H1 (cell line): ENCODE results near the gene STAT4. TPM values are rescaled to one million over a fixed set of nuclear protein-coding genes. Genes with fewer than 3 reads are reported as not detected.
A peak's percentile ranks its signal among the peaks of the same experiment; 100 is the strongest.

Experiments used
- CBX5 ChIP-seq: fragments of 300-800, 300-1000 bp; sonication (generic); IDR thresholded peaks from 2 replicates; pipeline ENCODE4 v1.7.1; 2016; ENCODE audit warnings: antibody characterized with exemption, low read length, low read depth
- CTBP2 ChIP-seq: IDR thresholded peaks from 2 replicates; pipeline ENCODE4 v1.7.0; 2011; ENCODE audit warnings: borderline replicate concordance, mild to moderate bottlenecking, moderate library complexity, mixed read lengths, low read length; ENCODE audit not compliant: insufficient read depth, insufficient read length
- JUND ChIP-seq: IDR thresholded peaks from 2 replicates; pipeline ENCODE4 v1.6.1; 2011; ENCODE audit warnings: mild to moderate bottlenecking, improper control_type of control experiment, low read length
- RXRA ChIP-seq: IDR thresholded peaks from 2 replicates; pipeline ENCODE4 v1.6.1; 2011; ENCODE audit warnings: low read depth, mild to moderate bottlenecking, low read length, moderate library complexity; ENCODE audit not compliant: insufficient read depth
- SIRT6 ChIP-seq: IDR thresholded peaks from one replicate; pipeline ENCODE4 v1.7.1; 2012; ENCODE audit warnings: low read length, inconsistent platforms
- SP1 ChIP-seq: IDR thresholded peaks from 2 replicates; pipeline ENCODE4 v1.6.1; 2011; ENCODE audit warnings: low read depth, low read length
- polyA plus RNA-seq, 7 experiments: library from polyadenylated mRNA; depleted of rRNA in 3 of 7; stranded (reverse) in 5 of 7; unstranded in 2 of 7; fragments of >200 nt in 5 of 7; fragments of 200-250 nt in 2 of 7; gene quantifications; 1 replicate in 5 of 7; 2 replicates in 1 of 7; 4 replicates in 1 of 7; pipeline versions ENCODE4 v1.2.1 to v1.2.3, GENCODE V29; 2011 to 2013; ENCODE audit warnings: missing spikeins in 2 of 7, mixed read lengths in 2 of 7
- total RNA-seq: library from RNA; stranded (reverse); fragmentation: NEBNext Ultra II Directional; extraction: Animal tissue kit (Norgen Biotek cat#: 25700); gene quantifications from 2 replicates; pipeline ENCODE4 v1.2.1, GENCODE V29; 2021
- TF ChIP-seq, protein P1 (sequence below): fragments of 300-600 bp; sonication (generic); IDR thresholded peaks from 2 replicates; pipeline ENCODE4 v1.7.1; 2012; ENCODE audit warnings: low read length, moderate library complexity, mild to moderate bottlenecking, inconsistent platforms; ENCODE audit not compliant: insufficient replicate concordance
- TF ChIP-seq, protein P2 (sequence below): IDR thresholded peaks from 2 replicates; pipeline ENCODE4 v1.6.1; 2011; ENCODE audit warnings: low read depth, mild to moderate bottlenecking, low read length; ENCODE audit not compliant: insufficient read depth
- TF ChIP-seq, protein P3 (sequence below): IDR thresholded peaks from 2 replicates; pipeline ENCODE4 v1.6.1; 2012; ENCODE audit warnings: low read length, inconsistent platforms

STAT4 gene
- total and polyA plus RNA-seq, 2 of the 8 experiments (the other 6 are each of a cell fraction or from before 2014, with no cell fraction given), result 0.36 to 0.63 TPM

DNA sequence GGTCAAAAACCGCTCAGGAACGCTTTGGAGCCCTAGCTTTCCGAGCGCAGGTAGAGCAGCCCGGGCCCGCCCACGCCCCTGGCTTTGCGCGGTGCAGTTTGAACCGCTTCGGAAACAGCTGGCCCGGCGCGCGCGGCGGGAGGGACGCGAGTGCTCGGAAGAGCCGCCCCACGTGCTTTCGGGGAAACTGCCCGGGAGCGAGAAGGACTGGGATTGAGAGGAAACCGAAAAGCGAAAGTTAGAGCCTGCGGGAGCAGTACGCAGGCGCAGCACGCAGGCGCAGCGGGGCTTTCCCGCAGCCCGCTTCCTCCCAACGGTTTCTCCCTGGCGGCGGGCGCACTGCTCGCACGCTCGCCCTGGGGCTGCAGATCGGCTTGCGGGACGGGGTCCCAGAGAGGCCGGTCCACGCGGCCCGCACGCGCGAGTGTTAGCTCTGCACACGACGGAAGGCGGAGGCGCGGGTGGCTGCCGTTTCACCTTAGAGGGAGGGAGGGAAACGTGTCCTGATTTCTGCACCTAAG, 130.5 kb downstream of the STAT4 start (continued):
- TF ChIP-seq, protein P1, sequence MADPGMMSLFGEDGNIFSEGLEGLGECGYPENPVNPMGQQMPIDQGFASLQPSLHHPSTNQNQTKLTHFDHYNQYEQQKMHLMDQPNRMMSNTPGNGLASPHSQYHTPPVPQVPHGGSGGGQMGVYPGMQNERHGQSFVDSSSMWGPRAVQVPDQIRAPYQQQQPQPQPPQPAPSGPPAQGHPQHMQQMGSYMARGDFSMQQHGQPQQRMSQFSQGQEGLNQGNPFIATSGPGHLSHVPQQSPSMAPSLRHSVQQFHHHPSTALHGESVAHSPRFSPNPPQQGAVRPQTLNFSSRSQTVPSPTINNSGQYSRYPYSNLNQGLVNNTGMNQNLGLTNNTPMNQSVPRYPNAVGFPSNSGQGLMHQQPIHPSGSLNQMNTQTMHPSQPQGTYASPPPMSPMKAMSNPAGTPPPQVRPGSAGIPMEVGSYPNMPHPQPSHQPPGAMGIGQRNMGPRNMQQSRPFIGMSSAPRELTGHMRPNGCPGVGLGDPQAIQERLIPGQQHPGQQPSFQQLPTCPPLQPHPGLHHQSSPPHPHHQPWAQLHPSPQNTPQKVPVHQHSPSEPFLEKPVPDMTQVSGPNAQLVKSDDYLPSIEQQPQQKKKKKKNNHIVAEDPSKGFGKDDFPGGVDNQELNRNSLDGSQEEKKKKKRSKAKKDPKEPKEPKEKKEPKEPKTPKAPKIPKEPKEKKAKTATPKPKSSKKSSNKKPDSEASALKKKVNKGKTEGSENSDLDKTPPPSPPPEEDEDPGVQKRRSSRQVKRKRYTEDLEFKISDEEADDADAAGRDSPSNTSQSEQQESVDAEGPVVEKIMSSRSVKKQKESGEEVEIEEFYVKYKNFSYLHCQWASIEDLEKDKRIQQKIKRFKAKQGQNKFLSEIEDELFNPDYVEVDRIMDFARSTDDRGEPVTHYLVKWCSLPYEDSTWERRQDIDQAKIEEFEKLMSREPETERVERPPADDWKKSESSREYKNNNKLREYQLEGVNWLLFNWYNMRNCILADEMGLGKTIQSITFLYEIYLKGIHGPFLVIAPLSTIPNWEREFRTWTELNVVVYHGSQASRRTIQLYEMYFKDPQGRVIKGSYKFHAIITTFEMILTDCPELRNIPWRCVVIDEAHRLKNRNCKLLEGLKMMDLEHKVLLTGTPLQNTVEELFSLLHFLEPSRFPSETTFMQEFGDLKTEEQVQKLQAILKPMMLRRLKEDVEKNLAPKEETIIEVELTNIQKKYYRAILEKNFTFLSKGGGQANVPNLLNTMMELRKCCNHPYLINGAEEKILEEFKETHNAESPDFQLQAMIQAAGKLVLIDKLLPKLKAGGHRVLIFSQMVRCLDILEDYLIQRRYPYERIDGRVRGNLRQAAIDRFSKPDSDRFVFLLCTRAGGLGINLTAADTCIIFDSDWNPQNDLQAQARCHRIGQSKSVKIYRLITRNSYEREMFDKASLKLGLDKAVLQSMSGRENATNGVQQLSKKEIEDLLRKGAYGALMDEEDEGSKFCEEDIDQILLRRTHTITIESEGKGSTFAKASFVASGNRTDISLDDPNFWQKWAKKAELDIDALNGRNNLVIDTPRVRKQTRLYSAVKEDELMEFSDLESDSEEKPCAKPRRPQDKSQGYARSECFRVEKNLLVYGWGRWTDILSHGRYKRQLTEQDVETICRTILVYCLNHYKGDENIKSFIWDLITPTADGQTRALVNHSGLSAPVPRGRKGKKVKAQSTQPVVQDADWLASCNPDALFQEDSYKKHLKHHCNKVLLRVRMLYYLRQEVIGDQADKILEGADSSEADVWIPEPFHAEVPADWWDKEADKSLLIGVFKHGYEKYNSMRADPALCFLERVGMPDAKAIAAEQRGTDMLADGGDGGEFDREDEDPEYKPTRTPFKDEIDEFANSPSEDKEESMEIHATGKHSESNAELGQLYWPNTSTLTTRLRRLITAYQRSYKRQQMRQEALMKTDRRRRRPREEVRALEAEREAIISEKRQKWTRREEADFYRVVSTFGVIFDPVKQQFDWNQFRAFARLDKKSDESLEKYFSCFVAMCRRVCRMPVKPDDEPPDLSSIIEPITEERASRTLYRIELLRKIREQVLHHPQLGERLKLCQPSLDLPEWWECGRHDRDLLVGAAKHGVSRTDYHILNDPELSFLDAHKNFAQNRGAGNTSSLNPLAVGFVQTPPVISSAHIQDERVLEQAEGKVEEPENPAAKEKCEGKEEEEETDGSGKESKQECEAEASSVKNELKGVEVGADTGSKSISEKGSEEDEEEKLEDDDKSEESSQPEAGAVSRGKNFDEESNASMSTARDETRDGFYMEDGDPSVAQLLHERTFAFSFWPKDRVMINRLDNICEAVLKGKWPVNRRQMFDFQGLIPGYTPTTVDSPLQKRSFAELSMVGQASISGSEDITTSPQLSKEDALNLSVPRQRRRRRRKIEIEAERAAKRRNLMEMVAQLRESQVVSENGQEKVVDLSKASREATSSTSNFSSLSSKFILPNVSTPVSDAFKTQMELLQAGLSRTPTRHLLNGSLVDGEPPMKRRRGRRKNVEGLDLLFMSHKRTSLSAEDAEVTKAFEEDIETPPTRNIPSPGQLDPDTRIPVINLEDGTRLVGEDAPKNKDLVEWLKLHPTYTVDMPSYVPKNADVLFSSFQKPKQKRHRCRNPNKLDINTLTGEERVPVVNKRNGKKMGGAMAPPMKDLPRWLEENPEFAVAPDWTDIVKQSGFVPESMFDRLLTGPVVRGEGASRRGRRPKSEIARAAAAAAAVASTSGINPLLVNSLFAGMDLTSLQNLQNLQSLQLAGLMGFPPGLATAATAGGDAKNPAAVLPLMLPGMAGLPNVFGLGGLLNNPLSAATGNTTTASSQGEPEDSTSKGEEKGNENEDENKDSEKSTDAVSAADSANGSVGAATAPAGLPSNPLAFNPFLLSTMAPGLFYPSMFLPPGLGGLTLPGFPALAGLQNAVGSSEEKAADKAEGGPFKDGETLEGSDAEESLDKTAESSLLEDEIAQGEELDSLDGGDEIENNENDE, result no peak
- TF ChIP-seq, protein P2, sequence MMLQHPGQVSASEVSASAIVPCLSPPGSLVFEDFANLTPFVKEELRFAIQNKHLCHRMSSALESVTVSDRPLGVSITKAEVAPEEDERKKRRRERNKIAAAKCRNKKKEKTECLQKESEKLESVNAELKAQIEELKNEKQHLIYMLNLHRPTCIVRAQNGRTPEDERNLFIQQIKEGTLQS, result no peak
- no peak for TF ChIP-seq SIRT6
- TF ChIP-seq, protein P3, sequence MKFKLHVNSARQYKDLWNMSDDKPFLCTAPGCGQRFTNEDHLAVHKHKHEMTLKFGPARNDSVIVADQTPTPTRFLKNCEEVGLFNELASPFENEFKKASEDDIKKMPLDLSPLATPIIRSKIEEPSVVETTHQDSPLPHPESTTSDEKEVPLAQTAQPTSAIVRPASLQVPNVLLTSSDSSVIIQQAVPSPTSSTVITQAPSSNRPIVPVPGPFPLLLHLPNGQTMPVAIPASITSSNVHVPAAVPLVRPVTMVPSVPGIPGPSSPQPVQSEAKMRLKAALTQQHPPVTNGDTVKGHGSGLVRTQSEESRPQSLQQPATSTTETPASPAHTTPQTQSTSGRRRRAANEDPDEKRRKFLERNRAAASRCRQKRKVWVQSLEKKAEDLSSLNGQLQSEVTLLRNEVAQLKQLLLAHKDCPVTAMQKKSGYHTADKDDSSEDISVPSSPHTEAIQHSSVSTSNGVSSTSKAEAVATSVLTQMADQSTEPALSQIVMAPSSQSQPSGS, result peak; percentile 79; the same call in 1 of the 2 replicates
- peak; percentile 91 for TF ChIP-seq JUND
- no peak for TF ChIP-seq CBX5
- TF ChIP-seq SP1, result peak; percentile 14; the same call in 1 of the 2 replicates
- no peak for TF ChIP-seq RXRA
- TF ChIP-seq CTBP2, result no peak
